ENCODE measurements around the gene PEAK3. TPM values are rescaled to one million over a fixed set of nuclear protein-coding genes. Genes with fewer than 3 reads are reported as not detected.
A peak's percentile ranks its signal among the peaks of the same experiment; 100 is the strongest.

The PEAK3 gene
- total RNA-seq, 1 donor from 2014 or later: 0.28 TPM

GRCh38 chr19:2252797-2253105 is 29.2 kb downstream of the PEAK3 start:
- DNase-seq (ENCODE audit: low spot score) (no peak), ATAC-seq (no peak)

GRCh38 chr19:2252055-2252796 is 29.7 kb downstream of the PEAK3 start:
- ATAC-seq (no peak), DNase-seq (ENCODE audit: low spot score) (no peak)

GRCh38 chr19:2251106-2252054 is 30.6 kb downstream of the PEAK3 start:
- DNase-seq (ENCODE audit: low spot score): no peak

GRCh38 chr19:2250766-2251105 is 31.2 kb downstream of the PEAK3 start:
- ATAC-seq: peak; percentile 23
- no peak for DNase-seq (ENCODE audit: low spot score)

More at GRCh38 chr19:2251106-2252054, 30.6 kb downstream of the PEAK3 start:
- ATAC-seq: no peak

- DNase-seq (ENCODE audit: low spot score) (no peak), ATAC-seq (peak; percentile 9)
These were observed 31.9 kb downstream of the PEAK3 start for GRCh38 chr19:2249880-2250765.

GRCh38 chr19:2249010-2249866 is 32.7 kb downstream of the PEAK3 start, which contains the start of gene AMH:
AMH (plus strand) TSS chr19:2249323; CDS start chr19:2249333, 10 bp downstream.
- DNase-seq (ENCODE audit: low spot score) (no peak), ATAC-seq (no peak)

GRCh38 chr19:2248136-2249009 is 33.6 kb downstream of the PEAK3 start:
- ATAC-seq (no peak), DNase-seq (ENCODE audit: low spot score) (no peak)

GRCh38 chr19:2247433-2248101 is 34.4 kb downstream of the PEAK3 start:
- DNase-seq (ENCODE audit: low spot score) (no peak), ATAC-seq (no peak)

GRCh38 chr19:2246801-2247361 is 35.1 kb downstream of the PEAK3 start:
- peak; percentile 81 for DNase-seq (ENCODE audit: low spot score)
- peak; percentile 79 for ATAC-seq

GRCh38 chr19:2246014-2246620 is 35.9 kb downstream of the PEAK3 start:
- ATAC-seq (no peak), DNase-seq (ENCODE audit: low spot score) (no peak)

GRCh38 chr19:2245273-2245672 is 36.7 kb downstream of the PEAK3 start:
- no peak for ATAC-seq
- DNase-seq (ENCODE audit: low spot score): no peak

GRCh38 chr19:2244486-2244885 is 37.5 kb downstream of the PEAK3 start:
- ATAC-seq (no peak), DNase-seq (ENCODE audit: low spot score) (no peak)

- no peak for DNase-seq (ENCODE audit: low spot score)
- ATAC-seq: no peak
These were observed 37.9 kb downstream of the PEAK3 start for GRCh38 chr19:2244125-2244411.

GRCh38 chr19:2243274-2244124 is 38.5 kb downstream of the PEAK3 start:
- DNase-seq (ENCODE audit: low spot score) (no peak), ATAC-seq (no peak)

- ATAC-seq (no peak), DNase-seq (ENCODE audit: low spot score) (no peak)
These were observed 39.2 kb downstream of the PEAK3 start for GRCh38 chr19:2242816-2243215.

- ATAC-seq (peak; percentile 81), DNase-seq (ENCODE audit: low spot score) (no peak)
These were observed 39.9 kb downstream of the PEAK3 start for GRCh38 chr19:2242092-2242537.

All from left lobe of liver (tissue), 2 donors.